Dedifferentiated amniotic fluid mesenchymal stem cell (primary cell): ENCODE data around the gene C10orf90.

Experiments used
- DNase-seq: peaks from one replicate; pipeline ENCODE4 v3.0.0-alpha.2; 2016; ENCODE audit errors: extremely low spot score

Gene C10orf90

DNA sequence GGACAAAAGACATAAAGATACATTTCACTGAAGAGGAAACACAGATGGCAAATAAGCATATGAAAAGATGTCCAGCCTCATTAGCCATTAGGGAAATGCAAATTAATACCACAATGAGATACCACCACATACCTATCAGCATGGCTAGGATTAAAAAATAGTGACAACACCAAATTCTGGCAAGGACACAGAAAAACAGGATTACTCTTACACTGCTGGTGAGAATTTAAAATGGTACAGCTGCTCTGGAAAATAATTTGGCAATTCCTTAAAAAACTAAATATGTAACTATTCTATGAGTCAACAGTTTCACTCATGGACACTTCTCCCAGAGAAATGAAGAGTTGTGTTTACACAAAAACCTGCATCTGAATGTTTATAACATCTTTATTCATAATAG, 121.1 kb downstream of the C10orf90 start:
- DNase-seq = no peak

DNA sequence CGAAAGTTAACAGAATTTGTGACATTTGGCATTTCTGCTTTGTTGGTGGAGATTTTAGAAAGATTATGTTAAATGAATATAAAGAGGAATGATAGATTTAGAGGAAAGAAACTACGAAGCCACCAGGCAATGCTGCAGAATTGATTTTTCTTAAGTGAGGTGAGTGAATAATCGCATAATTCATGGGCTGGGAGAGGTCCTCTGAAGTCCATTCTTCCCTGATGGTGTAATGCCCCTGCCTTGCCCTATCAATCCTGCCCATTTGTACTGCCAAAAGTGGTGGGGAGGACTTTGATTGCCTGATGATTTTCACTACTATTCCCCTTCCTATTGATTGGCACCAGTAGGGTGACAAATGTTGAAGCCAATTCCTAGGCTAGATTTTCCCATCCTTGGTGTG, 125.9 kb downstream of the C10orf90 start:
- no peak for DNase-seq

DNA sequence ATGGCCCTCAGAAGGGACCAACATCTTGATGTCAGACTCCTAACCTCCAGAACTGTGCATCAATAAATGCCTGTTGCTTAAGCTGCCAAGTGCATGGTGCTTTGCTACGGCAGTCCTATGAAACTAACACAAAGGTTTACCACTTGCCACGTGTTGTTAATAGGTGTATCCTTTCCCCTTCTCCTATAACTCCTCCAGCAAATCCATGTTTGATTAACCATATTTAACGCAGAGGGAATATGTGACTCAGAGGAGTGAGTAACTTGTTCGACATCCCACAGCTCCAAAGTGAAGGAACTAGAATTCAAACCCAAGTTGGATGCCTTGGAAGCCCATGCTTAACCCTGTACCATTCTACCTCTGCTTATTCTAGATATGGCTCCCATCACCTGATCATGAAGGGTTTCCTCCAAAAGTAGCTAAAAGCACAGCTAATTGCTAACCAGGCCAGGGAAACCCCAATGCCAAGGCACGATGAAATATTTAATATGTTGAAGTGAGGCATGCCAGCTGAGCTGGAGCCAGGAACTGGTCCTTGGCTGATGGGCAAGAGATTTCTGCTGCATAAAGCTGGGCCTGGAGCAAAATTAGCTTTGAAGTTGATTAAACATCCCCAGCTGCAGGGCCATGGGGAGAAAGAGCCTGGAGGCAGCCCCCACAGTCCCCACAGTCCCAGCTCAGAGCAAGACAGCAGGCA, 131.9 kb downstream of the C10orf90 start:
- DNase-seq = no peak

DNA sequence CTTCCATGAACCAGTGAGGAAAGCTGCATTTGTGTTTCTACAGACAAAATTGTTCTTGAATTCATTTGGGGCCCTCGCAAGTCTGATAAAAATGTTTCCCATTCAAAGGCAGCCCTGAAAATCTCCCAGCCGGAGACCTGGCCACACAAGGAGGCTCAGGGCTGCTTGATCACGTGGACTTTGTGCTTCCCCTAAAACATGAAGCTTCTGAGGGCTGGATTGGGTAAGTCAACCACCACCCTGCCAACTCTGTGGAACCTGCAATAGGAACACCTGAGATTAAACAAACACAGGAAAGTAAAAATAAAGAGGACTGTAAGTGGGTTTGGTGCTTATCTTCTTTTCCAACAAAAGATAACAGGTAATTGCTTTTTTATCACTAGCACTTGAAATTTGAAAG, 133.8 kb downstream of the C10orf90 start:
- no peak for DNase-seq

DNA sequence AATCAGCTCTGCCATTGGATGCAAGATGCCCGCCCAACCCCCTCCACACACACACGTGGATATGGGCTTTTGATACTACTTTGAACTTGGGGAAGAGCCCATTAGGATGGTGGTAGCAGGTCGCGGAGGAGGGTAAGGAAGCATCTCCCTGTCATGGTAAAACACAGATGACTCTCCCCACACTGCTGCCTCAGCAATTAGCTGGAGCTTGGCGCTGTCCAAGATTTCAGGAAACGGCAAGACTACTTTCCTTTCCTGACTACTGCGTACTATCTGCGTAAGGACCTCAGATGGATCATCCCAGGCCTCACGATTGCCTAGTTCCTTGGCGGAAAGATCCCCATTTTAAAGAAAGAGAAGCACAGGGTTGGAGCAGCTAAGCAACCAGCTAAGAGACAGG, 134.3 kb downstream of the C10orf90 start:
- DNase-seq = no peak

DNA sequence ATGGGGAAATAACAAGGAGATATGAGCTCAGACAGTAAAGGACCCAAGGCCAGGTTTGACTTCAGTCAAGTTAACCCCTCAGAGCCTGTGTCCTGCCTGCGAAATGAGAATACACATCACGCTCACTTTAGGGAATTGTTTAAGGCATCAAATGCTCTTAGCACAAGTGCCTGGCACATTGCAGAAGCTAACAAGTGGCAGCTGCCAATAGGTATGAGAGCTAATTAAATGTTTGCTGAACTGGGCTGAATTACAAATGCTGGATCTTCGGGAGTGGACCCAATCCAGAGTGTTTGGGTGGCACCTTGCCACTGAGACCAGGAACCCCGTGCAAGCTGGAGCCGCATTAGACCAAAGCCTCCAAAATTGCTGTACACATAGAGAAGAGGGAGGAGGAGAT, 136.8 kb downstream of the C10orf90 start:
- no peak for DNase-seq

DNA sequence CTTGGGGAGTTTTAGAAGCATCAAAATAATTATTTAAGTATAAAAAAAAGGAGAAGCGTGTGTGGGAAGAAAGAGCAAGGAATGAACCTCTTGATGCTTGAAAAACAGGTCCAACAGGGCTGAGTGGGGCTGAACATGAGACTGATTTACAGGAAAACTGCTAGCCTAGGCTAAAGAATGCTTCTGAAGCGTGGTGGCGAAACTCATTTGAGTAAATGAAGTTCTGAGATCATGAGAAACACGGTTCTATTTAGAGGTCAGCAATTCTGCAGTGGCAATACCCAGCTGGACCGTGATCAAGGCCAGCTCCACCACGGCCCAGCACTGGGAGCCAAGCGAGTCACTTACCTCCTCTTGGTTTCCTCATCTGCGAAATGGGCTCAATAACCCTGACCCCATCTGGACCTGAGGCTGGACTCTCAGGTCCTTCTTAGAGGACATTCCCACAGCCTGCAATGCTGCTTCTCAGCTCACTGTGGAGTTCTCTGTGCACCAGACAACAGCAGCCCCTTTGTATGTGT, 142.1 kb downstream of the C10orf90 start:
- DNase-seq = no peak

DNA sequence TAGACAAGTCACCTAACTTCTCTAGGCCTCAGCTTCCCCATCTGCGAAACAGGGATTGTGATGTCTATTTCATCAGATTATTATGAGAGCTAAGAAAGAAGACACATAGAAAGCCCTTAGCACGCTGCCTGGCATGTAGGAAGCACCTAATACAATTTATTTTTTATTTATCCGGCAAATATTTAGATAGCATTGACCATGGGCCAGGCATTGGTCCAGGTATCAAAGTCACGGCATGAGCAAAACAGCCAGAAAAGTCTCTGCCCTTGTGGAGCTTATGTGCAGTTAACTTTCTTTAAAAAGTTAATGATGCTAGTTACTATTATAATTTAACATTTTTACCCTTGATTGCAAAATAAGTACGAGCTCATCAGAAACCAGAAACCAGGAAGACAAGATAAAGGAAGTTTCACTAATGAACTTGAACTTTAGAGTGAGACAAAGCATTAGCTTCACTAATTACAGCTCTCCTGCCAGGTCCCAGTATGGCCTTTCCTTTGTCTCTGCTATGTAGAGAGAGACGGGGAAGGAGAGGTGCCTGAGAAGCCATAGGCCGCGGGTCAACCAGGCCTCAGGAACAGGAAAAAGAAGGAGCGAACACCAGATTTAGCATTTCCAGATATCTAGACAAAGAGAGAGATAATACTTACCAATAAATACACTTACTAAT, 142.7 kb downstream of the C10orf90 start:
- no peak for DNase-seq

DNA sequence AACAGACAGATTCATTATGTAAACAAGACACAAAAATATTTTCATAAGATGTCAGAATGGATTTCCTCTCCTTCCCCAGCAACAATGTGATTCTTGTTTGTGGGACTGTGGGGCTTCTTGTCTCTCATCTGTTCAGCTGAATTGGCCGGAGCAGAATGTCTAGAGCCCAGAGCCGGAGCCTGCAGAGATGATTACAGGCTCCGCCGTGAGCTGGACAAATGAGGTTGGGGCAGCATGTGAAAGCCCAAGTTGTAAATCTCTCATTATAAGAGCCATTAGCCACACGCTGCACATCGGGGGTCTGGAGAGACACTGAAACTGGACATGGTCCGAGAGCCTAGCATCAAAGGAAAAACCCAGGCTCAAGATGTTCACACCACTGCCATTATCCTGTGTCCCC, 145.2 kb downstream of the C10orf90 start:
- DNase-seq = no peak

DNA sequence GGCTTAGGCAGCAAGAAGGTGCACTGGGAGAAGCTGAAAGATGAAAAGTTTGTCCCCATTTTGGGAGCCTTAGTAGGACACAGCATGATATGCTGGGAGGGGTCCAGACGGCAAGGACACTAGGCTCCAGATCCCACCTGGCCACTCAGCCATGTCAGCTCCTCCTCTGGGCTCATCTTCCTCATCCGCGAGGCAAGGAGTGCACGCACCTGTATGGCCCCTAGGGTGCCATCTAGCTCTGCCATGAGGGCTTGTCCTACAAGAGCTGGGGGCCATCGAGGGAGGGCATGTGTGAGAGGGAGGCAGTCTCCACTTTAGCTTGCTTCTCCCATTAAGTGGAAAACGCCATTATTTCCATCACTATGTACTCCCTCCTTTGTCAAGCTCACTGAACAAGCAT, 146.0 kb downstream of the C10orf90 start:
- DNase-seq = no peak

DNA sequence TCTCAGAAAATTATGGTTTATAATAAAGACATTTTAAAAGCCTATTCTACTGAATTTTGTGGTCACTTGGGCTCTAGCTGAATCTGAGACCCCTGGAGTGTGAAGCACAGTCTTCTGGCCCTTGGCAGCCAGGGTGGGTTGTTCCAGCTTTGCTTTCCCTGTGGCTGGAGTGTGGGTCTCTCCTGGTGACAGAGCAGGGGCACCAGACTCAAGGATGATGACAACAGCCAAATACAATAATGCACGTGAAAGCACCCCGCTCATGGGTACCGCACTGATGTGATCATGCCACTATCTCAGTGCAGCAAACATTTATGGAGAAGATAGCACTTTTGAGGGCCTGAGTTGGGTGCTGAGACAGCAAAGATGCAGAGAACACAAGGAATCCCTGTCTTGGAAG, 147.4 kb downstream of the C10orf90 start:
- DNase-seq = no peak

DNA sequence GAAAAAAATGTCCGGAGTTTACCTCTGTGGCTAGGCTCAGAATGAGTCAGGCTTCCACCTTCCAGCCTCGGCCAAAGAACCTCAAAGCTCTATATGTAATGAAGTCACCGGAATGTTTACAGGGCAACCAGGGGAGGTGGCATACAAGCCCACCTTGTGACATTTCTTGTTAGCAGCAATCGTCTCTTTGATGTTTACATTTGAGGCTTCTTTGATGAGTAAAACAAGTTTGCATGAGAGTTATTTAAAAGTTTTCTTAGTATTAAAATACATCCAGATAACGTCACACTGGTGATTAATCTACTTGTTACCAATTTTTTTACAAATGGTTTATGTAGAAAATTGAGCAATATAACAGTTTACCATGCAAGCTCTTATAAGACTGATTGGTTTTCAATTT, 149.1 kb downstream of the C10orf90 start:
- DNase-seq = no peak

DNA sequence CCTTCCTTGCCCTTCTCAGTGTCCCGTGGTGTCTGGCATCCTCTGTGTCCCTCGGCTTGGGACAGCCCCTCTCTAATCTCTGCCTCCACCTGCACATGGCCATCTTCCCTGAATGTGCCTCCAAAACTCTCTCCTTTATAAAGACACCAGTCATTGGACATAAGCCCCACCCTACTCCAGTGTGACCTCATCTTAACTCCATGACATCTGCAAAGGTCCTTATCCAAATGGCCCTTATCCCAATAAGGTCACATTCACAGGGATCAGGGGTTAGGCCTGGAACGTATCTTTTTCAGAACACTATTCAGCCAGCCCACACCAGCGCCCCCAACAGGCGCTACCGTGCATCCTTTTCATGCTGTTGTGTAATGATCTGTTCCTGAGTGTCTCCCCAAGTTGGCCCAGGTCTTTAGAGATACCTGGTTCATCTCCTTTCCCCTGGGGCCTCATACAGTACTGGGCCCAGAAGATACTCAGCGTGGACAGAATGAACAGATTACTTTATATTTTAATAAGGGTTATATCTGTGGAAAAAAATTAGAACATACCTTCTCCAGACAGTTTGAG, 149.7 kb downstream of the C10orf90 start:
- DNase-seq = no peak

DNA sequence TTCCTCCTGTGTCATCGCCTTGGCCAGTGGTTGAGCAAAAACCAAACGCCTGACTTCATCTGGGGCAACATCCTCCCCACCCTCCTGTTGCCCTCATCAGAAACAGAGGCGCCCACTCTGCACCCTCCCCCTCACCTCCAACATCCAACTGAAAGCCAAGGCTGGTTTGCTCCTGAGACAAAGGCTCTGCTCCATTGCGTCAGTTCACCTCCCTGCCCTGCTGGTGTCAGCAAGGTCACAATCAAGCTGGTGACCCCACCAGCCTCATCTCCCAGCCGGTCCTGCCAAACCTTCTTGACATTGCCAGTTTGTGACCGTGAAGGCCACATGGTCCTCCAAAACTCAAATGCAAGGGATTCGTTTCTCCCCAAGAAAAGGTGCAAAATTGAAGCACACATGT, 150.5 kb downstream of the C10orf90 start:
- no peak for DNase-seq

DNA sequence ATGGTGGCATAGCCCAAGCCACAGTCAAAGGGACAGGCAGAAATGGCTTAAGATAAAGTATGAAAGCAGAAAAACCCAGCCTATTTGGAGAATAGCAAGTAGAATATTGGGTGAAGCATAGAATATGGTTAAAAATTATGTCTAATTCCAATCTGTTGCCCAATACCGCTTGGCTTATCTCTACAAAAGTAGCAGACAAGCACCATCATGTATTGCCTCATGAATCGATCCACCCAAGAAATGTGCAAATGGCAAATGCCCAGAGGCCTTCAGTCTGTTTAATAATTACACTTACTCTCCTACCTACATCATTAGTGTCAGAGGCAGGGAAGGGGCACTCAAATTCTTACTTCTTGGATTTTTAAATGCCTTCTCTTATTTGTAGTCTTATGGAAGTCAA, 151.3 kb downstream of the C10orf90 start:
- DNase-seq = no peak

DNA sequence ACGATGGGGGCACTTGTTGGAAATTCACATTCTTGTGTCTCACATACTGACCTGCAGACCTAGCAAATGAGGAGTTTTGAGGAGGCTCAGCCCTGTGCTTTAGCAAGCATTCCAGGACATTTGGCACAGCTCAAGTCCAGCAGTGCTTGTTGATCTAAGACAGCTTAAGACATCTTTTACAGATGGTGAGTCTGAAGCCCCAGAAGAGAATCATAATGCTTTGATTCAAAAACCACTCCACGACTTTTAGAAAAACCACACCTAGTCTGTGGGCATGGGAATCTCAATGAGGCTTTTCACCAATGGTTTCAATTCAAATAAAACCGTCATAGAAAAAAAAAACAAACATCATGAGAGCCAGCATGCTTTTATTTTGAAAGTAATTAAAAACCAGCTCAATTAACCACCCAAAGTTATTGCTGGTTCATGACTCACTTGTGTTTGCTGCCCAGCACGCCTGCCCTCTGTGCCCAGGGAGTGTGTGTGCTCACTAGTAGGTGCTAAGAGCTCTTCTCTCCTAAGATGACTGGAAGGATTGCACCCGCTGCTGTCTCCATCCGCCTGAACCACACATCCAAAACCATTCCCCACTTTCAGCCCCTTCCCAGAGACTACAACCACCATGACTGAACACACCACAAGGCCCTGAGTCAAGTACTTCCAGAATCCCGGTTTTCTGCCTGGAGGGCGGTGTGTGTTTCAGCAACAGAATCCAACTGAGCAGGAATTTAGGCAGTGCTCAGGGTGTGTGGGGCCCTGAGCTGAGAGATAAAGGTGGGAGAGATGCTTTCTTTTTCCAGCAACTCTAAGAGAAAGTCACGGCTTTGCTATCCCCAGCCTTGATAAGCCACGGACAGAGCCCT, 152.0 kb downstream of the C10orf90 start:
- DNase-seq = no peak

DNA sequence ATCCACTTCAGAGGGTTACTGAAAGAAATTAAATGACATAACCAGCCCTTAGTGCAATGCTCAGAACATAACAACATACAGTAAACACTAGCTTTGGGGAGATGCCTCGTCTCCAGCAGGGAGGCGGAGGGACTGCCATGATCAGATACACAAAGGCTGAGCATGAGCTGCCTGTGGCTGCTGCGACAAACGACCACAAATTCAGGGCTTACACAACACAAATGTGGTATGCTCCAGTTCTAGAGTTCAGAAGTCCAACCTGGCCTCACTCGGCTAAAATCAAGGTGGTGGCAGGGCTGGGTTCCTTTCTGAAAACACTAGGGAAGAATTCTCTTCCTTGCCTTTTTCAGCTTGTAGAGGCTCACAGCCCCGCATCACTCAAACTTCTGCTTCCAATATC, 154.0 kb downstream of the C10orf90 start:
- DNase-seq = no peak

DNA sequence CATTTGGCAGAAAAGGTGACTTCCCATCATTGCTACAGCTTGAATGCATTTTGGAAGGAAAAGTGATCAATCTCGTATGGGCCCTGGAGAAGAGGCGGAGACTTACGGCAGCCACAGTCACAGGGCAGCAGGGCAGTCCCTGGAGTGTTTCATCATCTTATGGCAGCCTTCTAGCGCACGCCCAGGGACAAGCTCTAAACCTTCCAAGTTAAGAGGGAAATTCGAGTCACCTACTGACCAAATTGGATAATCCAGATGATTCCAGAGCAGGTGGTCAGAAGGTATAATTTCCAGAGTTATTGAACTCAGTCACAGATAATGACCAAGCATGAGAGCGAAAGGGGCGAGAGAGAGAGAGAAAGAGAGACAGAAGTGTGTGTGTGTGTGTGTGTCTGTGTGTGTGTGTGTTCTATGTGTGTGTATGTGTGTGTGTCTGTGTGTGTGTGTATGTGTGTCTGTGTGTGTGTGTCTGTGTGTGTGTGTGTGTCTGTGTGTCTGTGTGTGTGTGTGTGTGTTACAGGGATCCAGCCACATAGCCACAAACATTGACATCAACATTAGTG, 158.5 kb downstream of the C10orf90 start:
- no peak for DNase-seq

DNA sequence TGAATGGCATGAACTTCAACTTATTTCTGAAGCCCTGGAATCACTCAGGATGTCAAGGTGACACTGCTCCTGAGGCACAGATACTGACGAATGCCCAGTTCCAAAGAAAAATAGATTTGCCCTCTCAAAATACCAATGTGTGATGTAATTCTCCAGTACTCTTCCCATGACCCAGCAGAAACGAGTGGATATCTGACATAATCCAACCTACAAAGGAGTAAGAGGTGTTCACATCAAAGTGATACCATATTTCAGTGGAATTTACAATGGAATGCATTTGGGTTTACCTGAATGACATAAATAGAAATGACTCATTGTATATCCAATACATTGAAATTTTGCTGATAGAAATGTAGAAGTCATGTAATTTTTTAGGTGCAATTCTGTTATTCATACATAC, 161.3 kb downstream of the C10orf90 start:
- DNase-seq = no peak

DNA sequence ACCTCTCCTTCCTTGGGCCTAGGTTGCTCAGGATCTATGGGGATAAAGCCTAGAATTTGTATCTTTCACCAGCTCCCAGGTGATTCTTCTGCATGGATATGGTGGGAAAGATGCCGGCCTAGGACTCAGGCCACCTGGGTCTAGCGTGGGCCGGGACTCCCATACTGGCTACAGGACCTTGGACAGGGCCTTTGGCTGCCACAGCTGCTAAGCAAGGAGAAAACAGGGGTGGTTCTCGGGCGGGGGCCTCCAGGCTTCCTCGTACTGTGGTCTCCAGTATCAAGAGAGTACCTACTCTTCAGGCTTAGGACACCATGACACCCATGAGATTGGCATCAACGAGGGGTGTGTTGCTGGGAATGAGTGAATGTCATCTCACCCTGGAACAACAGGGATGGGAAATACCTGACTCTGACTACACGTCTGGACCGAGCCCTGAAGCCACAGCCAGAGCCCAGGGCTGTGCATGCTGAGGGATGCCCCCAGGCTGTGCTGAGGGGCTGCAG, 161.9 kb downstream of the C10orf90 start:
- DNase-seq = no peak

DNA sequence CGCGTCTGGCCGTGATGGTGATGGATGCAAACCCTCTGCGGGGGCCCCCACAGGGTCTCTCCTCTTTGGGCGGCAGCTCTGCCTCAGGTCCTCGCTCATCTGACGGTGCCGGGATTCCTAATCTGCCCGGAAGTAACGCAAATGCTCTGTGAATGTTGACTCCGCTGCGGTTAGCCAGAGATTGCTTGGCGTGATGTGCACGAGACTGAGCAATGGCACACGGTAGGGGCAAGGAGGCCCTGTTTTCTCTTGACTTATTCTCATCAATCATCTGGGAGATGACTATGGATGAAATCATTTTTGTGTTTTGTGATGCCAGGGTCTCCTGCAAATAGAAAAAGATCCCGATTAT, 165.8 kb downstream of the C10orf90 start:
- DNase-seq = no peak
